Activated T-cell treated with anti-CD3 and anti-CD28 coated beads for 24 hours (primary cell): ENCODE measurements around the gene KCP.

Source experiments
- DNase-seq: peaks from one replicate; pipeline ENCODE4 v3.0.0-alpha.2; 2020; ENCODE audit warnings: low read depth

KCP gene

DNA sequence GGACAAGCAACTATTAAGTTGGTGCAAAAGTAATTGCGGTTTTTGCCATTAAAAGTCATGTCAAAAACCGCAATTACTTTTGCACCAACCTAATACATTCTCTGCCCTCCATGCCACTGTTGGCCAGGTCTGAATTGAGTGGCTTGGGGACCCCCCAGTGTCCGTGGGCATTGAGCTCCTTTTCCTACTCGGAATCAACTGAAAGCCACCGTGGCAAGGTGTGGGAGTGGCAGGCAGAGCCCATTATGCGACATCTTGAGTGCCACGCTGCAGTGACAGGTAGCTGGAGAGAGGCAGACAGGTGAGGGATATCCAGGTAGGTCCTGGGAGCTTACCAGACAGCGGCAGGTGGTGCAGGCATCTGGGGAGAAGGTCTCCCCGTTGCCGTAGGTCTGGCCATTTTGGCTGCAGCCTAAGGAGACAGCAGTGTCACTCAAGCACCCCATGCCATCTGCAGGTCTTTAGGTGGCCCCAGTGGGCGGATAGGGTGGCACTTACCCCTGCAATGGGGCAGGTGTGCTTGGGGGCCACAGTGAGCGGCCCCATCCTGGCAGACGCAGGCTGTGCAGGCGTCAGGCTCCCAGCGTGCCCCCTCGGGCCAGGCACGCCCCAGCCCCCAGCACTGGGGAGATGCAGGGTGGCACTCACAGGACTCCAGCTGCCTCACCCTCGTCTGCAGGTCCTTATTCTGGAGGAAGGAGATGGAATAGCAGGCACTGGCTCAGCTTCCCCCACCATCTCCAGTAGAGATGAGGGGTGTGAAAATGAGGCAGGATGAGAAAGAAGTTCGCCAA is 3.5 kb downstream of the KCP start:
- DNase-seq = no peak

DNA sequence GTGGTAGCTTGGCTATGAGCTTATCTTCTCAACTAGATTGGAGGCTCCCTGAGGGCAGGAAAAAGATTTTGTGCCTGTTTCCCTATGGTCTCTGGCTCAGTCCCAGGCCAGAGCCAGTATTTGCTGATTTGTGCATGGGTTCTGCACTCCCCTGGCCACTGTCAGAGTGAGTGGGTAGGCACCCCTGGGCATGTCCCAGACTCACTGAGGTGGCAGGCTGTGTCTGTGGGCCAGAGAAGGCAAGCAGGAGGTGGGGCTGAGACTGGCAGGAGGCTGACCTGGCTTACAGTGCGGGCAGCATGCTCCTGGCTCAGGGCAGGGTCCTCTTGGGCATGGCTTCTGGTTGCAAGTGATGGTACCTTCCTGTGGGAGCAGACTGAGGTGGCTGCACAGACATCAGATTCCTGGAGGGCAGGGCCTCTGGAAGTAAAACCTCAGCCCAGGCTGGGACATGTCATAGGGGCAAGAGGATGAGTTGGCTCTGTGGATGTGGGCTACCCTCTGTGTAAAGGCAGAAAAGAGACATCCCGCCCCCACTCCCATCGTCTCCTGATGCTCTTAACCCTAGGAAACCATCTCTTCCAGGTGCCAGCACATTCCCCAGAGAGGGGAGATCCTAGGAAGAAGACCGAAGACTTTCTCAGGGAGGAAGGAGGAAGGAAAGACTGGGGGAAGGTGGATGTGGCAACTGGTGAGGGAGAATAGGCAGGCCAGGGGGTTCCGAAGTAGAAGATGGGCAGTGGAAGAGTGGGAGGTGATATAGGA is 4.3 kb downstream of the KCP start:
- DNase-seq = no peak

DNA sequence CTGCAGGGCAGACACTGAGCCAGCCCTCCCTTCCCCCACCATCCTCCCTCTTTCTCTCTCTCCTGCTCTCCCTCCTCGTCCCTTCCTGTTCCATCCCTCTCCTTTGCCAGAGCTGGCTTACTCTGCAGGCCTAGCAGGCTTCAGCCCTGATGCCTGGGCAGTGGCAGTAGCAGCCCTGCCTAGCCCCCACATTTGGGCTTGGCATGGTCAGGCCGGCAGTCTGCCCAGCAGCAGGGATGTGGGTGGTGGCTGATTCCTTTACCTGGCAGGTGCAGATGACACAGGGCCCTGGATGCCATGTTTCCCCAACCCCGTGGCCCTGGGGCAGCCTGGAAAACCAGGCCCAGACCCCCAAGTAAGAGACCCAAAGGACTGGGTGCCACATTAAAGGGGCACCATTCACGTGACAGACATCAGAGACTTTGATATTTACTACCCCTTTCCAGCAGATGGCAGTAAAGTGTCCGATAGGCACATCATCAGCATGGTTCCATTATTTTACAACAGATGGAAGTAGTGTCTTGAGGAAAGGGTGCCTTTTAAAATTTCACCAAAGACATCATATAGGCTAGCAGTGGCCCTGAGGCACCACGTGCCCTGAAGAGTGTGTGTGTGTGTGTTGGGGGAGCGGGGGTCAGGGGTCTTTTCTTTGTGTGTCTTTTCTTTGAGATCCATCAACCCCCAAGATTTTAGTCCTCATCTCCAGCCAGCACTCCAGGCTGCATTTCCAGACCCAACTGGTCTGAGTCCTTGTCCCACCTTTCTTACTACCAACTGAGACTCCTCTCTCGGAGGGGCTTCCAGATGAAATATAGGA is 5.9 kb downstream of the KCP start:
- DNase-seq = no peak

DNA sequence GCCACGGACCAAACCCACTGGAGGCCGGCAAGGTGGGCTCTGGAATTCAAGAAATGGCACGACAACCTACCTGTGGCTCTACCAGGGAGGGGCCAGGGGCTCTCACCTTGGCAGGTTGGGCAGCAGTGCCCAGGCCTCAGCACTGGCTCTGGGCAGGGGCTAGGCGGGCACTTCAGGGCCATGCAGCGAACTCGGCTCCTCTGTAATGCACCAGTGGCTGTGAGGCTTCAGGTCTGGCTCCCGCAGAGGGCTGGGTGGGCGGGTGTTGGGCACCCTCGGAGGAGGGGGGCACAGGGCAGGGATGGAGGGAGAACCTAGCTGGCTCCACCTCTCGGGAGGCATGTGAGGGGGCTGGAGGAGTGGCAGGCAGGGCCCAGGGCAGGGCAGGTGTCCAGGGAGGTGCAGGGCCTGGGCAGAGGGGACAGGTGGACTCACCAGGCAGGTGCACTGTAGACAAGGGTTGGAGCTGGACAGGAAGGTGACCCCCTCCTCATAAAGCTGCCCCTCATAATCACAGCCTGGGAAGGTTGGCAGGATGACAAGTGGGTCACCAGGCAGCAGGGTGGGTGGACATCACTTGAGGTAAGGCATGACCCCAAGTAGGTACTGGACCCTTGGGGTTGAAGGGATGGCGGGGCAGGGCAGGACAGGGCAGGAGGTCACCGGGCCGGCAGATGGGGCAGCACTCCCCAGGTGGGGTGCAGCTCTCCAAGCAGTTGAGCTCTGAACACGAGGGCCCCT is 6.7 kb downstream of the KCP start:
- DNase-seq = no peak

DNA sequence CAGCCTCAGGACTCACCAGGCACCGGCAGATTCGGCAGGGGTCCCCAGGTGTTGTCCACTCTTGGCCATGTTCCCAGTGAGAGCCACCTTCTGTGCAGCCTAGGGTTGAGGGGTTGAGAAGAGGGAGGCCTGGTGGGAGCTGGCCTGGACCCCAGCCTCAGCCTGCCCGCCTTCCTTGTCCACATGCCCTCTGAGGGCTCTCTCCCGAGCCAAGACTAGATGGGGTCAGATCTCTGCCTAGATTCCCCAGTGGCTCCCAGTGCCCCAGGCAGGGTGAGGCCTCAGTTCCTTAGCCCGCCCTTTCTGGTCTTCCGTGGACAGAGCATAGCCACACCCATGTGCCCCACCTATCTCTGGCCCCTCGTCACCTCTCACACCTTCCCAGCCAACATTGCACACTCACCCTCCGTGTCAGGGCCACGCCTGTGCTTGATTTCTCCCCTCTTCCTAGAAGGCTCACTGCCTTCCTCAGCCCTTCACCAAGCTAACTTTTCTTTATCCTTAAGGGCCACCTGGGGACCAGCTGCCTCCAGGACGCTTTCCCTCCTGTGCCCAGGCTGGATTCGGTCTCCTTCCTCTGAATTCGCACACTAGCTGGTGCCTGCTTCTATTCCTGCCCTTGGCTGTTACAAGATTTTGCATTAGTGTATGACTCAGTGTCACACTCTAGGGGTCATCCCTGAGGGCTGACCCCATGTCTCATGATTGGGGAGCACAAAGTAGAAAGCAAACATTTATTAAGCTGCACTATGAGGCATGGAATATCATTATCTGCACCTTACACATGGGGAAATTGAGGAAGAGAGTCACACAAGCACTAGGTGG is 7.5 kb downstream of the KCP start:
- no peak for DNase-seq

DNA sequence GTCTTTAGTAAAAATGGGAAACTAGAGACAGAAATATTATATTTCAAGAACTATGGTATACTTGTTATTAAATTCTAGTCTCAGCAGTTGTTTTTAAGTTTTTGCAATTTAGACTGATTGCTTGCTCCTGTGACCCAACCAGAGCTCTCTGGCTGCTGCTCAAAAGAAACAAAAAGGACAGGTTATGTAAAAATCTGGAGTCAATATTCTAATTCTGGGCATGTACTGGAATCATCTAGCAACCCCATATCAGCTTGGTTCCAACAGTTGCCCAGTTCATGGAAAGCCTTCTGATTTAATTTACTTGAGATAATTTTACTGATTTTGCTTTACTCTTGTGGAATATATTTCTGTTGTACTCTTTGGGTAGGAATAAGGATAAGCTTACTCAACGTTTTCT is 10.3 kb downstream of the KCP start:
- DNase-seq = no peak

DNA sequence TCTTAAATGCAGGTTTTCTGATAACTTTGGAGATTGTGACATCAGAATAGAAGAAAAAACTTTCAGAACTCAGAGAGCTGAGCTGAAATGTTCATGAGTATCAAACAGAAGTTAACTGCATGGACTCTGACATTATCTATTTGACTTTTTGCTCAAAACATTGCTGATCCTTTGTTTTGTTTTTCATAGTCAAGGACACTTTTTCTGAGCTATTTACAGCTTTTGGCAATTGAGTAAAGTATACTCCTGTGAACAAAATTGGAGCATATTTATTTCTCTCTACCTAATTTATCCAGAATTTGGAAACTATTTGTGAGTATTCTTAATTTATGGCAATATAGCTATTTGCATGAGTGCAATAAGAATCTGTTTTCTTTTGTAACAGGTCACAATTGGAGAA is 11.1 kb downstream of the KCP start:
- DNase-seq = no peak

DNA sequence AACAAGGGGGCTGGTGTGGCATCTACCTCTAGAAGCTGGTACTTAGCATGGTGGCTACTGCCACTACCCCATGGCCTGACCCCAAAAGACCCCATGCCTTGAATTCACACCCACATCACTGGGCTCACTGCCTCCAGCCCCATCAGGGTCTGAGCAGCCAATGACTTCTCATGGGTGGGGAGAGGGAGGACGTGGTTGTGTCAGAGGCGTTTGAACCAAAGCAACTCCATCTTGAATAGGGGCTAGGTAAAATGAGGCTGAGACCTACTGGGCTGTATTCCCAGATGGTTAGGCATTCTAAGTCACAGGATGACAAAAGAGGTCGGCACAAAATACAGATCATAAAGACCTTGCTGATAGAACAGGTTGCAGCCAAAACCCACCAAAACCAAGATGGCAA is 15.2 kb downstream of the KCP start:
- no peak for DNase-seq

DNA sequence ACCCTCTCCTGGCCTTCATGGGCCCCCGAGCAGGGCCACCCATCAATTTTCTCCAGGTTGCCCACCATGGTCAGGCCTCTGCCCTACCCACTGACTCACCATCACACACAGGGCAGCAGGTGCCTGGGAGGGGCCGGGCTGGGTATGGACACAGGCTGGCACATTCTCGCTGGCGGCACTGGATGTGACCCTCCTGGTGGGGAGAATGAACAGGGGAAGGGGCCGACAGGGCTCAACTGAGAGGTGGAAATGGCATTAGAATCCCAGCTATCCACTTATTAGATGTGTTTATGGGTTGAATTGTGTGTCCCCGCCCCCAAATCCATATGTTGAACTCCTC is 16.4 kb downstream of the KCP start:
- no peak for DNase-seq

DNA sequence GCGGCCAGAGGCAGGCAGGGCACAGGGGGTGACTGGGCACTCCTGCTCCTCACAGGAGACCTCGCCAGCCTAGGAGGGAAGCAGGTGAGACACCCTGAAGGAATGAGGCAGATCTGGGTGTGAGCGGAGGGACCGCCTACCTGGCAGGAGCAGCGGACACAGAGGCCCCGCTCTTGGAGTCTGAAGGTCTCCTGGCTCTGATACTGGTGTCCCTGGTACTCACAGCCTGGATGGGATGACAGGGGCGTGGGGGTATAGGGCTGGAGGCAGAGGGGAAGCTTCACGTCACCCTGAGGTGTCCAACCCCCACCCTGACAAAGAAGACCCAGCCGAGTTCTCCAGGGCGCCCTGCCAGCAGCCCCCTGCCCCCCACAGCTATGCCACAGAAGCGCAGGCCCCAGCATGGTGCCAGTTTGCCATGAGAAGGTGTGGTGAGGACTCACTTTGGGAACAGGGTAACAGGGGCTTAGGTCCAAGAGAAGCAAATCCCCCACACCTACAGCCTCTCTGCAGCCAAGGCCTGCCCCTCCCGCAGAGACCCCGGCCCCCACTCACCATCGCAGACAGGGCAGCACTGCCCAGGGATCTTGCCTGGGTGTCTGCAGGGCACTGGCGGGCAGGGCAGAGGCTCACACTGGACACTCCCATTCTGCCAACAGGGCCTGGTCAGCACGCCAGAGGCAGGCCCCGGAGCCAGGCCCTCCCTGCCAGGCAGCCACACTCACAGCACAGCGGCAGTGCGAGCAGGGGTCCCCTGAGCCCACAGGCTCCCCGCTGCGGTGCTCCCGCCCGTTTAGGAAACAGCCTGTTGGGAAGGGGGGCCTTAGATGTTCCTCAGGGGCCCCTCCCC is 17.0 kb downstream of the KCP start:
- no peak for DNase-seq

DNA sequence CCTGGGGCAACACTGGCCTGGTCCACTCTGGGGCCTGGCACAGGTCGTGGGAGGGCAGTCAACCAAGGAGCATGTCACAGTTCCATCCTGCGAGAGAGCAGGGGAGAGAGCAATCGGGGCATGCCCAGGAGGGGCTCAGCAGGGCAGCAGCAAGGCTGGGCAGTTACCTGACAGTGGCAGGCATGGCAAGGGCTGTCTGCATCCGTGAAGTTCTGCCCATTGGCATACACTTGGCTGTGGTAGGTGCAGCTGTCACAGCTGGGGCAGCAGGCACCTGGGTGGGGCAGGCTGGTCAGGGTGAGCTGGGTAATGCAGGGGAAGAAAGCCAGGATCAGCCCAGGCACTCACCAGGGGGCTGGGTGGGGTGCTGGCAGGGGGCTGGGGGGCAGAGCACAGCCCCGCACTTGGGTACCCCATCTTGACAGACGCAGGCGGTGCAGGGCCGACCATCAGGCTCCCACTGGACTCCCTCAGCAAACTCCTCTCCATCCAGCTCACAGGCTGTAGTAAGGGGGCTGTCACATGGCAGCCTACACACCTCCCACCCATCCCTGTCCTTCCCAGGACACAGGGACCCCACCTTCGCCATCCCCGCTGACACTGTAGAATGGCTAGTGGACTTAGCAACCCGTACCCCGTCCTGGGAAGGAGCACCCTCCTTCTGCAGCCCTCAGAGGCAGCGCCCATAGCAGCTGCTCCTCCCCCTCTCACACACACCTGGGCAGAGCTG is 17.8 kb downstream of the KCP start:
- DNase-seq = no peak

DNA sequence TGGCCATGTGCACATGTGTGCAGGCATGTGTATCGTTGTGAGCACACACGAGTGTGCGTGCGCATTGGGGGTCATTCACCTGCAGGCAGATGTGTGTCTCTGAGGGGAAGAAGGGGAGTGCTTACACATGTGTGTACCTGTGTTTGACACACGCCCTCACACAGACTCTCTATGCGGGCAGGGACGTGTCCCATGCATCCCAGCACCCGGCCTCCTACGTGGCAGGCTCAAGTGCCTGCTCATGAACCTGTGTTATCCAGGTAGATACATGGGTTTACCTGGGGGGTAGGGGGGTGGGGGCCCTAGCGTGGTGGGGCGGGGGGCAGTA is 18.6 kb downstream of the KCP start:
- DNase-seq = no peak

DNA sequence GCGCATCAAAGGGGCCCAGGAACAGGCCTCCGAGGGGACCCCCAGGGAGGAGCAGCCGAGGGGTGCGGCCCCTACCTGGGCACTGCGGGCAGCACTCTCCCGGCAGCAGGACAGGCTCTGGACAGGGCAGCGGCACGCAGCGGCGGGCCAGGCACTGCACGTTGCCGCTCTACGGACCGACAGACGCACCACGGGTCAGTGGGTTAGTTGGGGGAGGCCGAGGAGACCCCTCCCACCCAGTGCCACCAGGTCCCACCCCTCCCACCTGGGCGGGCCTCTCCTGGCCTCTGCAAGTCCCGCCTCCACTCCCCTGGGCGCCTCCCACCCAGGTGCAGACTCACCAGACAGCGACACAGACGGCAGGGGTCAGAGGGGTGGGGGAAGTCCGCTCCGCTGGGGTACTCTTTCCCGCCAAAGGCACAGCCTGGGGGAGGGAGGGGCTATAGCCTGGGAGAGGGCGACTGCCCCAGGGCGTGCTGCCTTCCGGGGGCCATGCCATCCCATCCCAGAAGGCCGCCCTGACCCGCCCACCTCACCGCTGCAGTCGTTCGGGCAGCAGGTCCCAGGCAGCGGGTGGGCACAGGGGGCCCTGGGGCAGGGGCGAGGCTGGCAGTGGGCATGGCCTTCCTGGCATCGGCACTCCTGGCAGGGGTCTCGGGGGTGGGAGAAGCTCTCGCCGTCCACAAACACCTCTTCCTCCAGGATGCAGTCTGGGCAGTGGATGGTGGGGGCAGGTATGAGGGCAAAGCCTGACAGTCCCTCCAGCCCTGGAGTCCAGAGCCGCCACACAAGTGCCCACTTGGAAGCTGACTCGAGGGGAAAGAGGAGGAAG is 19.2 kb downstream of the KCP start:
- no peak for DNase-seq

DNA sequence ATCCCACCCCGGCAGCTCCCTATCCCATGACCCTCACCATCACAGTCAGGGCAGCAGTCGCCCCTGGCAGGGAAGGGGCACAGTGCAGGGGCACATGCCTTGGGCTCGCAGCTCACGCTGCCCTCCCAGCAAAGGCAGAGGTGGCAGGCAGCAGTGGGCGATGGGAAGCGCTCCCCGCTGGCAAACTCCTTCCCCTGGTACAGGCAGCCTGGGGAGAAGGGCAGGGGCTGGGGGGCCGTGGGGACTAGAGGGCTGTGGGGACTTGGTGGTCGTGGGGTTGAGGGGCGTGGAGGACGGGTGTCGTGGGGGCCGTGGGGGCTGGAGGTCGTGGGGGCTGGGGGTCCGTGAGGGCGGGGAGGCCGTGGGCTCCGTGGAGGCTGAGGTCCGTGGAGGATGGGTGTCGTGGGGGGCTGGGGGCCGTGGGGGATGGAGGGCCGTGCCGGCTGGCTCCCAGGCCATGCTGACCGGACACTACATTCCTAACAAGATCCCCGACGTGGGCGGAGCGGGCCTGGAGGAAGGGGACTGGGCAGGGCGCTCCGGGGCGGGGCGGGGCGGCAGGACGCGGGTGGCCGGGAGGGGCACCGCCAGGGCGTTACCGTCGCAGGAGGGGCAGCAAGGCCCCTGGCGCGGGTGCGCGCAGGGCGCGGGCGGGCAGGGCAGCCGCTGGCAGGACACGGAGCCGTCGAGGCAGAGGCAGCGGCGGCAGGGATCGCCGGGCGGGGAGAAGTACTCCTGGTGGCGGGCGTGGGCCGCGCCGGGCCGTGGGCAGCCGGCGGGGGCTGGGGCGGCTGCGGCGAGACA is 20.0 kb downstream of the KCP start:
- no peak for DNase-seq

DNA sequence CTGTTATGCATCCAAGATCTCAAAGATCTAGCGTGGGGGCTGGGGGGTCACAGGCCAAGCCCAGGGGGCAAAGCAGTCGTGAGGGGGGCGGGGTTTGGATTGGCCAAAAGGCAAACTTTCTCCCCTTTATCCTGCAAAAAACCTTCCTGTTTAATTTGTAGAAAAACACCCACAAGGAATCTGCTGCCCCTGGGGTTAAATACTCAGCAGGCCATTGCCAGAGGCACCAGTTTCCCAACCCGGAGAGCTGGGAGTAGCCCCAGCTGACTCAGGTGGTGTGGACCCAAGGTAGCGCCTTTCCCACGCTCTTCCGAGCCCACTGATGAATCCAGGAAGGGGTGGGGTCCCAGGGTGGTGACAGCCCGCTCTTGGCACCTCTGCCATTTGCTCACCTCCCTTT is 21.4 kb downstream of the KCP start:
- DNase-seq = no peak

DNA sequence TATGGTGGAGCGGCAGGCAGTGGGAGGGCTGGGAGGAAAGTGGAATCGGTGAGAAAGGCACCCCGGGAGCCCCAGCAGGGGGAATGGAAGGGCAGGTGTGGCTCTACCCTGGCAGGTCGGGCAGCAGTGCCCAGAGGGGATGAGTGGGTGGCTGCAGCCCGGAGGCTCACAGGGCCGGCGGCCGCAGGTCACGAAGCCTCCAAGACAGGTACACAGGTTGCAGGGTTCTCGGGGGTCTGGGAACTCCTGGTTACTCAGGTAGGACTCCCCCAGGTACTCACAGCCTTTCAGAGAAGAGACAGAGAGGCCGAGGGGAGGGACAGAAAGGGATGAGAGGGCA is 21.8 kb downstream of the KCP start:
- no peak for DNase-seq

DNA sequence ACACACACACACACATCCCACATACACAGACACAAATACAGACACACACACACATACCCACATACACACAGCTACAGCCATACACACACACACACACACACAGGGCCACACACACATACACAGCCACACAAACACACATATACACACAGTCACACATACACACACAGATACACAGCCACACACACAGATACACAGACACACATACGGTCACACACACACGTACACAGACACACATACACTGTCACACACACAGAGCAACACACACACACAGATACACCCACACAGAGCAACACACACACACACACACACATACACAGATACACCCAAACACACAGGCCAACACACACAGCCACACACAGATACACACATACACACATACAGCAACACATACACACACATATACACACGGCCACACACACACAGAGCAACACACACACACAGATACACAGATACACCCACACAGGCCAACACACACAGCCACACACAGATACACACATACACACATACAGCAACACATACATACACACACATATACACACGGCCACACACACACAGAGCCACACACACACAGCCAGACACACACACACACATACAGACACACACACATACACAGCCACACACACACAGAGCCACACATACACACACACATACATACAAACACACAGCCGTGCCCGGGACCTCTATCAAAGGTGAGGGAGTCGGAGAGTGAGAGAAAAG is 22.3 kb downstream of the KCP start:
- DNase-seq = no peak
